Fibroblast of peridontal ligament (primary cell): Measurements from ENCODE around the gene FOXK1.
"Not testable (repeated sequence)": the region's sequence is repeated elsewhere in the genome, so short reads cannot be mapped to it uniquely, and the experiment has no call there.

Source experiments
- DNase-seq: peaks from one replicate; pipeline ENCODE4 v3.0.0-alpha.2; 2010; ENCODE audit errors: extremely low read depth

The FOXK1 gene

GRCh38 chr7:4681886-4682620 lies at the start of gene FOXK1:
TSS of gene FOXK1 (plus strand) at chr7:4682295. CDS start at chr7:4682309, 14 bp downstream.
- peak; percentile 53 for DNase-seq

GRCh38 chr7:4633012-4633411 lies 49.1 kb upstream of the FOXK1 start:
- DNase-seq = peak; percentile 26

DNA sequence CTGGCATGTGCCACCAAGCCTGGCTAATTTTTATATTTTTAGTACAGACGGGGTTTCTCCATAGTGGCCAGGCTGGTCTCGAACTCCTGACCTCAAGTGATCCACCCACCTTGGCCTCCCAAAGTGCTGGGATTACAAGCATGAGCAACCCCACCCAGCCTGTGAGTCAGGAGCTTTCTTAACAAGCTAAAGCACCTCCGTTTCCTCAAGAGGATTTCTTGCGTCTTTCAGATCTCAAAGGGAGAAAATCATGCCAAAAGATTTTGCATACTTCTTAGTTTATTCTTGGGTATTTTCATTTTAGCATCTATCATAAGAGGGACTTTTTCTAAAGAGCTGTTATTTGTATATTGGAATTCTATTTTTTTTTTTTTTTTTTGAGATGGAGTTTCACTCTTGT lies 47.9 kb upstream of the FOXK1 start:
- peak; percentile 57 for DNase-seq

GRCh38 chr7:4638781-4639575 lies 43.1 kb upstream of the FOXK1 start:
- no peak for DNase-seq

DNA sequence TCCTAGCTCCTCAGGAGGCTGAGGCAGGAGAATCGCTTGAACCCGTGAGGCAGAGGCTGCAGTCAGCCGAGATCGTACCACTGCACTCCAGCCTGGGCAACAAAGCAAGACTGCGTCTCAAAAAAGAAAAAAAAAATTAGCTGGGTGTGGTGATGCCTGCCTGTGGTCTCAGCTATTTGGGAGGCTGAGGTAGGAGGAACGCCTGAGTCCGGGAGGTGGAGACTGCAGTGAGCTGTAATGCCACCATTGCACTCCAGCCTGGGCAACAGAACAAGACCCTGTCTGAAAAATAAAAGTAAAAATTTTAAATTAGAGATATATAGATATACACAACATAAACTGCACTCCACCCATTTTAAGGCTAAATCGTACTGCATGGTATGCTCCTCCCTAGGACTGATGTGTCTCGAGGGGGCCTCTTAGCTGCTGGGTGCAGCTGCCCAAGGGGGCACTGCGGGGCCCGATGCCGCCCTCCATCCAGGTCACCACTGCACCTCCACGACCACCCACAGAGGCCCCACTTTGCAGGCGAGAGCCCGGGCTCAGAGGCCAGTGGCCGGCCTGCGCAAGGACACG lies 40.9 kb upstream of the FOXK1 start:
- no peak for DNase-seq

DNA sequence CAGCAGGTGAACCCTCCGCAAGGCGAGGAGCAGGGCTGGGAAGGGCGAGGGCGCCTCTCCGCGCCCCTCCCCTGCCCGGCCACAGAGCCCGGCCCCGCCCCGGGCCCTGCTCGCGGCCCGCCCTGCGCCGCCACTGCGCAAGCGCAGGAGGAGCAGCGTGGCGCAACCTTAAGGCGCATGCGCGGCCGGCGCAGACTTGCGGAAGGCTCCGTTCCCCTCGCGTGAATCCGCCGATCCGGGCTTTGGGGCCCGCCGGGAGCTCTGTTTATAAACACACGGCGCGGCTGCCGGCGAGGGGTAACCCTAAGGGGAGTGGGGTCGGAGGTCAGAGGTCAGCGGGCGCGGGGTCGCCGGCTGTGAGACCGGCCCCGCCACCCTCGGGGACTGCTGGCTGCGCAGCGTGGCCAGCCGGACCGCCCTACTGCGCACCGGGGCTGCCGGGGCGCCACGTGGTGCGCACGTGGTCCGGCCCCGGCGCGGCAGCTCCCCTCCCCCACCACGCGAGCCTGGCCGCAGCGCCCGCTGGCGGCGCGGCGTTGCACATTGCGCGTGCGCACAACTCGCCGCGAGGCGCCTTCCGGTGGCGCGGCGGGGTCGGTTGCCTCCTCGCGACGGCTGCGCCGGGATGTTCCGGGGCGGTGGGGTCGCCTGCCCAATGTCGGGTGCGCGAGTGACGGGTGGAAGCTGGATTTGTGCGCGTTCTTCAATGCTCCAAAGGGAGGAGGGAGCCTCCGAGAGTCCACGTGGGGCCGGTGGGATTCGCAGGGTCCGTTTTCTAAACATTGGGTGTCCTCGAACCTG lies 40.2 kb upstream of the FOXK1 start:
- peak; percentile 92 for DNase-seq

- DNase-seq = peak; percentile 20
Observed at GRCh38 chr7:4642468-4643203, 39.5 kb upstream of the FOXK1 start.

DNA sequence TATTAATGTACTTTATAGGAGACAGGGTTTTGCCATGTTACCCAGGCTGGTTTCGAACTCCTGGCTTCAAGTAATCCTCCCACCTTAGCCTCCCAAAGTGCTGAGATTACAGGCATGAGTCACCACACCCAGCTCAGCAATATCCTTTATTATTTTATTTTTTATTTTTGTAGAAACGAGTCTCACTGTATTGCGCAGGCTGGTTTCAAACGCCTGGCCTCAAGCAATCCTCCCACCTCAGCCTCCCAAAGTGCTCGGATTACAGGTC lies 39.0 kb upstream of the FOXK1 start:
- DNase-seq = not testable (repeated sequence)

GRCh38 chr7:4645246-4645645 lies 36.8 kb upstream of the FOXK1 start:
- peak; percentile 82 for DNase-seq

DNA sequence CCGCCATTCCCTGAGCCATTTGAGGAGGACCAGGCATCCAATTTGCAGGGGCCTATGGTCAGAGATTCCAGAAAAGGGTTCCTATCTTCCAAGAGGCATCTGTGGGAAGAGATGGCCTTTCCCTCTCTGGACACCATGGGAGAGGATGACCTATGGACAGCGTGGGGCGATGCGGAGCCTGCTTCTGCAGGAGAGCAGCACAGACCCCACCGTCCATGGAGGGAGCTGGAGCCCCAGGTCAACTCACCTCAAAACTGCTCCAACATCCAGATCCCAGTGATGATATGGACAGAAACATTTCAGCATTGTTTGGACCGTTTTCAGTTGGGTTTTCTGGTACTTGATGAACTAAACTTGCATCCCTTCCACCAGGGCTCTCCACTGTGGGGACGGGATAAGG lies 34.0 kb upstream of the FOXK1 start:
- DNase-seq = no peak

- DNase-seq = peak; percentile 11
Observed at GRCh38 chr7:4650433-4651047, 31.6 kb upstream of the FOXK1 start.

DNA sequence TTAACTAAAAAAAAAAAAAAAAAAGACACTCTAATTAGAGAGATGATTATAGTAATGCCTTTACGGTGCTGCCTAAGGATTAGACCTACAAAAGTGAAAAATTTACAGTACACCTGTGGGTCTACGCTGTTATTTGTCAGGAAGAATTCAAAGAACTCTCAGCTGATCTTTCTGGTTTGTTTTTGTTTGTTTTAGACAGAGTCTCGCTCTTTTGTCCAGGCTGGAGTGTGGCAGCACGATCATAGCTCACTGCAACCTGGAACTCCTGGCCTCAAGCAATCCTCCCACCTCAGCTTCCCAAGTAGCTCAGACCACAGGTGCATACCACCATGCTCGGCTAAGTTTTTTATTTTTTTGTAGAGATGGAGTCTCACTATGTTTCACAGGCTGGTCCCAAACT lies 28.3 kb upstream of the FOXK1 start:
- DNase-seq = no peak

GRCh38 chr7:4655311-4655710 lies 26.8 kb upstream of the FOXK1 start:
- no peak for DNase-seq

- no peak for DNase-seq
Observed at GRCh38 chr7:4655896-4656295, 26.2 kb upstream of the FOXK1 start.

- no peak for DNase-seq
Observed at GRCh38 chr7:4657640-4658417, 24.3 kb upstream of the FOXK1 start.

GRCh38 chr7:4659551-4660286 lies 22.4 kb upstream of the FOXK1 start:
- no peak for DNase-seq

DNA sequence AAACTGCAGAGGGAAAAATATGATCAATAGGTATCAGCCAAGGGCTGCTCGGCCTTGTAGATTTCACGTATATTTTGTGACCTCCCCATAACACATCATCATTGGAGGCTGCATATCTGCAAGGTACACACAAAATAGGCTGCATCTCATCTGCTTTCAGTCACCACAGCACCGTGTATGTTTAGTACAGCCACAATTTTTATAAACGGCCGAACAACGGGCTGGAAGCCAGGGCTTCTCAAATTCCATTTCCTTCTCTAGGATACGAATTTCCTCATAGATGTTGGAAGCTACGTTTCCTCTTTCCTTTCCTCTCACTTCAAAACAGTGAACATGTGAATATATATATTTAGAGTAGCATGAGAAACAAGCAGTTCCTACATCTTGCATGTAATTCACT lies 20.2 kb upstream of the FOXK1 start:
- peak; percentile 68 for DNase-seq

- DNase-seq = no peak
Observed at GRCh38 chr7:4663239-4664018, 18.7 kb upstream of the FOXK1 start.

DNA sequence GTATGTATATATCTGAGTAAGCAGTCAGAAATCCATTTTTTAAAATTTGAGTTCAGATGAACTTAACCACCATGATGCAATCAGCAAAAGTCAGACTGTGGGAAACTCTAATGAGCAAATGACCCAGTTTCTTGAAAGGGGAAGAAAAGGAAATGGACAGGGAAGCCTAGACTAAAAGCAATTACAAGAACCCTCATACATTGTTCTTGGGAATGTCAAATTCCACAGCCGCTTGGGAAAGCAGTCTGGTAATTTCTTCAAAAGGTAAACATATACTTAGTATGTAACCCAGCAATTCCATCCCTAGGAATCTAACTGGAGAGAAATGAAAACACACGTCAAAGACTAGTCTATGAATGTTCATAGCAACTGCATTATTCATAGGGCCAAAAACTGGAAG lies 16.4 kb upstream of the FOXK1 start:
- DNase-seq = peak; percentile 99
